ENCODE results near the gene STX10. TPM values are rescaled to one million over a fixed set of nuclear protein-coding genes. Genes with fewer than 3 reads are reported as not detected.

The STX10 gene
- total and polyA plus RNA-seq, 10 donors, result 43.8 to 98.0 (median 67.6) TPM

DNA sequence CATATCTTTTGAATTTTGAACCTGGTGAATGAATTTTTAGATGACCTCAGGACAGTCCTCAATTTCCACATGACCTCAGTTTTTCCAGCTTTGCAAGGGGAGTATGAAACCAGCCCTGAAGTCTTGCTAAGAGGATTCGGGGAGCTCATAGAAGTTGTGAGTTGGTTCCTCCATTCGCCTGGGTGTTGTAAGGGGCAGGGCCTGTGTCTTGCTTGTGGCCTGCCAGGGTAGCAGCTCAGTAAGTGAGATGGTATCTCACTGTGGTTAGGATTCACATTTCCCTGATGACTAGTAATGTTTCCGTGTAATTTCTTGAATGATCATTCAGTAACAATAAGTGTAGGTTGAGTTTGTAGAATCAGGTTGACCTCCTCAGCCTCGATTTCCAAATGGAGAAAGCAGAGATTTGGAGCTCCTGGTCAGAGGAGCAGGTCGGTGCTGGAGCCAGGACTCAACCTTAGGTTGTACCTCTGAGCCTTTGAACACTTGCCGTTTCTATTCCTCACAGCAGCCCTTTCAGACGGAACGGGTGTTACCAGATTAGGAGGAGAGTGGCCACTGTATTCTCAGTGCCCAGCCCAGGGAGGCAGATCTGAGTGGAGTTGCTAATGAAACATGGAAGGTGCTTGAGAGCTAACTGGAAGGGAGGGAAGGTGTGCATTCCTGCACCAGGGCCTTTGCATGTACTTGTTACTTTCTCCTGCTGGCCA lies 17.5 kb downstream of the STX10 start:
- Histone ChIP-seq H3K9me3 (no peaks in the 10 kb centered on the region), H3K27me3 (replicated peaks in 1 of 7) (no peaks in the 10 kb centered on the region), H3K27ac (peak overlapping the region in 1 of 8 donors; percentile 36), H3K36me3 (peaks cover 0 to 57% (median 26%) of the 10 kb centered on the region in 6 donors), H3K4me1 (peaks cover 0 to 36% (median 5%) of the 10 kb centered on the region in 6 donors), H3K4me3 (no peak overlapping the region)
- 63 to 76% (median 73%) methylated on average over 8 of the region's 8 CpGs for WGBS, 5 donors
- TF ChIP-seq POLR2AphosphoS5 (IDR thresholded peaks at IDR 0.05) (no peak), POLR2A (IDR thresholded peaks at IDR 0.05) (no peak), CTCF (IDR thresholded peaks at IDR 0.05 in 8 of 11, conservative IDR thresholded peaks at IDR 0.05 in 3 of 11) (no peak)
- intact Hi-C loops (cut with DNase I; ENCODE audit: low total_unique reads), result no loop called here
- DNase-seq, result no peak

DNA sequence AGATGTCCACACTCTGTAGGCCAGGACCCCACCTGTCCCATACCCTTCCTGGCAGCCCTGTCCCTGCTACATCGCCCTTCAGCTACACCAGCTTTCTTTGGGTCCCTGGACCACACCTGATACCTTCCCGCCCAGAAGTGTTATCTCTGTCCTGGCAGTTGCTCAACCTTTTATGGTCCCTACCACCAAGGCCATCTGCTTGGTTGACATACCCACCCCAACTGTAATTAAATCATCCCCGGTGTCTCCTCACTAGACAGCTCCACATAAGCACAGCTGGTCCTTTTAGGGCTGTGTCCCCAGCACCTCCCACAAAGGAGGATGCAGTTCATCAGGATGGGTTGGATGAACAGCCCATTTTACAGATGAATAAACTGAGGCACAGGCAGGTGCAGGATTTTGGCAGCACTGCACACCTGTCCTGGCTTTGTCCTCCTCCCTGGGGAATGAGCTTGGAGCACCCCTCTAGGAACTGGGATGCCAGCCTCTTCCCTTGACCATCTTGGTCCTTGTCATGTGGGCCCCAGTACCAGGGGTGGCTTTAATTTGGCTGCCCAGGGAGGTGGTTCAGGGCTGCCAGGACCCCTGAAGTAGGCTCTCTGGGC lies 19.2 kb downstream of the STX10 start:
- H3K4me1 ChIP-seq, result peaks cover 0 to 38% (median 5%) of the 10 kb centered on the region in 6 donors
- no peaks in the 10 kb centered on the region for H3K9me3 ChIP-seq
- TF ChIP-seq POLR2A (IDR thresholded peaks at IDR 0.05), result no peak
- TF ChIP-seq POLR2AphosphoS5 (IDR thresholded peaks at IDR 0.05), result no peak
- peaks cover 0 to 50% (median 10%) of the 10 kb centered on the region in 6 donors for H3K36me3 ChIP-seq
- no peak for DNase-seq
- no peaks in the 10 kb centered on the region for H3K27me3 ChIP-seq (replicated peaks in 1 of 7)
- no peak overlapping the region for H3K4me3 ChIP-seq
- H3K27ac ChIP-seq, result no peak overlapping the region
- WGBS, 5 donors, result 85 to 98% (median 93%) methylated on average over 3 of the region's 3 CpGs
- intact Hi-C loops (cut with DNase I; ENCODE audit: low total_unique reads), result no loop called here

DNA sequence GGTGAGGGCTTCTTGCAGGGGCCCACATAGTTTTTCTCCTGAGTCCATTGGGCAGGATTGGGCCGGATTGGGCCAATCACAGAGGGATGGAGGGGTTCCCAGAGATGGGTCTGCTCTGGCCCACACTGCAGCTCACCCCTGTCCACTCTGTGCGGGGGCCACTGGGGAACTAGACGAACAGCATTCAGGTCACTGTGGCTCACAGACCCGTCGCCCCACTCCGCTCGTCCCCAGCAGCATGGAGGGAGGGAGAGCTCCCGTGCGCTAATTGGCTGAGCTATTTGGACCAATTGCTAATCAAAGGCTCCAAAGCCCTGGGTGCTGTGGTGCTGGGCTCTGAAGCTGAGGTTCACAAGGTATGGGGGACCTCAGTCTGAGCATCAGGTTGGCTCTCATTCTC lies 20.8 kb downstream of the STX10 start:
- 85 to 100% (median 94%) methylated on average over 4 to 9 of the region's 9 CpGs for WGBS, 5 donors
- no peak overlapping the region for H3K27ac ChIP-seq
- no peak for DNase-seq
- no peaks in the 10 kb centered on the region for H3K27me3 ChIP-seq (replicated peaks in 1 of 7)
- H3K9me3 ChIP-seq, result no peaks in the 10 kb centered on the region
- no peak for TF ChIP-seq POLR2AphosphoS5 (IDR thresholded peaks at IDR 0.05)
- no peak for TF ChIP-seq POLR2A (IDR thresholded peaks at IDR 0.05)
- TF ChIP-seq CTCF (IDR thresholded peaks at IDR 0.05 in 8 of 11, conservative IDR thresholded peaks at IDR 0.05 in 3 of 11), result no peak
- intact Hi-C loops (cut with DNase I; ENCODE audit: low total_unique reads), result no loop called here
- no peak overlapping the region for H3K4me3 ChIP-seq
- H3K36me3 ChIP-seq, result peaks cover 0 to 46% (median under 1%) of the 10 kb centered on the region in 6 donors
- peaks cover 0 to 38% (median 5%) of the 10 kb centered on the region in 6 donors for H3K4me1 ChIP-seq

DNA sequence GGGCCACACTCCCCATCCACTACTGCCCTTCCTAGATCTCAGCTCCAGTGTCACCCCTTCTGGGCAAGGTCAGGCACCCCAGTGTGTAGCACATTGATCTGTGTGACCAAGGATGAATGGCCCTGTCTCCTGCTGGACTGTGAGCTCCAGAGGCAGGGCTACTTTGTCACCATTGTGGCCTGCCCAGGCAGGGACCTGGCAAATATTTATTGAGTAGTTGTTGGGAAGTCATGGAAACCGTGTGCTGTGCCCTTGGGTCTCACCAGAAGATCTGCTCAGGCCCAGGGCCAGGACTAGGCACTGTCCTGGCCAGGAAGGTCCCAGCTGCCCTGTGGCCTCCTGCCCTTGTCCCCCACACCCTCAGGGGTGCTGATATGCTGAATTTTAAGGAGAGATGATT lies 21.6 kb downstream of the STX10 start:
- no peaks in the 10 kb centered on the region for H3K9me3 ChIP-seq
- WGBS, 5 donors, result 40 to 100% (median 67%) methylated on average over 1 of the region's 1 CpG
- peaks cover 0 to 37% (median 5%) of the 10 kb centered on the region in 6 donors for H3K4me1 ChIP-seq
- no peaks in the 10 kb centered on the region for H3K27me3 ChIP-seq (replicated peaks in 1 of 7)
- TF ChIP-seq POLR2A (IDR thresholded peaks at IDR 0.05) (no peak), CTCF (IDR thresholded peaks at IDR 0.05 in 8 of 11, conservative IDR thresholded peaks at IDR 0.05 in 3 of 11) (no peak), POLR2AphosphoS5 (IDR thresholded peaks at IDR 0.05) (no peak)
- H3K36me3 ChIP-seq, result peaks cover 0 to 39% (median 2%) of the 10 kb centered on the region in 6 donors
- no peak overlapping the region for H3K4me3 ChIP-seq
- no peak for DNase-seq
- no peak overlapping the region for H3K27ac ChIP-seq
- intact Hi-C loops (cut with DNase I; ENCODE audit: low total_unique reads), result no loop called here
